ENCODE data around the gene ME1.

The ME1 gene

DNA sequence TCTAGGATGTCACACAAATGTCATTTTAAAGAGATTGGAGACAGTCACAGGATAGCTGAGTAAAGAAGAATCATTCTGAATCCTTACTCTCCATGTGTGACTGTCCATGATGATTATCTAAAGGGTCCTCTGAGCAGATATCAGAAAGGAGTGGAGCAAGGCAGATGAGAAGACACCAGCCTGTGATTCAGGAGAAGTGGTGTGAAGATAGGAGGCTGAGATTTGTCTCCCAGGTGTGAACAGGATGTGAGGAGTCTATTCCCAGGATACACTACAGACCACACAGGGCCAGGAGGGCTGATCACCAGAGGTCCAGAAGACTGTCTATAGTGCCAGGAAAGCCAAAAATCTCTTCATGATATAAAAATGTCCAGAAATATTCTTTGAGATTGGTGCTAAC lies 210.7 kb downstream of the ME1 start:
- H3K27ac ChIP-seq (ENCODE audit: low read depth, low read length) = no peak overlapping the region
- no peaks in the 10 kb centered on the region for H3F3A ChIP-seq (ENCODE audit: control insufficient read depth, insufficient read depth)
- H4K20me1 ChIP-seq (ENCODE audit: control insufficient read depth, insufficient read depth, low read depth, low read length) = no peaks in the 10 kb centered on the region
- no peaks in the 10 kb centered on the region for H3K9me3 ChIP-seq (ENCODE audit: control insufficient read depth, insufficient read depth, low read length)
- H3K4me1 ChIP-seq (ENCODE audit: control insufficient read depth, low read length) = no peaks in the 10 kb centered on the region
- no peak overlapping the region for H3K4me3 ChIP-seq (ENCODE audit: low read length)
- H3K36me3 ChIP-seq (ENCODE audit: control insufficient read depth, low read length) = no peaks in the 10 kb centered on the region
- no peaks in the 10 kb centered on the region for H3K79me2 ChIP-seq (ENCODE audit: control insufficient read depth, low read length)
- no peaks in the 10 kb centered on the region for H3K9me2 ChIP-seq (replicated peaks; ENCODE audit: control insufficient read depth, low read length)
- 0 out of 2 replicates have a peak, but pooled peaks cover 7% of the 10 kb centered on the region for H3K27me3 ChIP-seq (ENCODE audit: control insufficient read depth, low read length)
- TF ChIP-seq EZH2phosphoT487 (IDR thresholded peaks at IDR 0.05; ENCODE audit: borderline replicate concordance, low read length) = no peak
- TF ChIP-seq, protein P1, sequence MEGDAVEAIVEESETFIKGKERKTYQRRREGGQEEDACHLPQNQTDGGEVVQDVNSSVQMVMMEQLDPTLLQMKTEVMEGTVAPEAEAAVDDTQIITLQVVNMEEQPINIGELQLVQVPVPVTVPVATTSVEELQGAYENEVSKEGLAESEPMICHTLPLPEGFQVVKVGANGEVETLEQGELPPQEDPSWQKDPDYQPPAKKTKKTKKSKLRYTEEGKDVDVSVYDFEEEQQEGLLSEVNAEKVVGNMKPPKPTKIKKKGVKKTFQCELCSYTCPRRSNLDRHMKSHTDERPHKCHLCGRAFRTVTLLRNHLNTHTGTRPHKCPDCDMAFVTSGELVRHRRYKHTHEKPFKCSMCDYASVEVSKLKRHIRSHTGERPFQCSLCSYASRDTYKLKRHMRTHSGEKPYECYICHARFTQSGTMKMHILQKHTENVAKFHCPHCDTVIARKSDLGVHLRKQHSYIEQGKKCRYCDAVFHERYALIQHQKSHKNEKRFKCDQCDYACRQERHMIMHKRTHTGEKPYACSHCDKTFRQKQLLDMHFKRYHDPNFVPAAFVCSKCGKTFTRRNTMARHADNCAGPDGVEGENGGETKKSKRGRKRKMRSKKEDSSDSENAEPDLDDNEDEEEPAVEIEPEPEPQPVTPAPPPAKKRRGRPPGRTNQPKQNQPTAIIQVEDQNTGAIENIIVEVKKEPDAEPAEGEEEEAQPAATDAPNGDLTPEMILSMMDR (IDR thresholded peaks at IDR 0.05; ENCODE audit: low read depth, low read length, poor library complexity, severe bottlenecking) = no peak
- no peak overlapping the region for H3K4me2 ChIP-seq (ENCODE audit: low read length)

DNA sequence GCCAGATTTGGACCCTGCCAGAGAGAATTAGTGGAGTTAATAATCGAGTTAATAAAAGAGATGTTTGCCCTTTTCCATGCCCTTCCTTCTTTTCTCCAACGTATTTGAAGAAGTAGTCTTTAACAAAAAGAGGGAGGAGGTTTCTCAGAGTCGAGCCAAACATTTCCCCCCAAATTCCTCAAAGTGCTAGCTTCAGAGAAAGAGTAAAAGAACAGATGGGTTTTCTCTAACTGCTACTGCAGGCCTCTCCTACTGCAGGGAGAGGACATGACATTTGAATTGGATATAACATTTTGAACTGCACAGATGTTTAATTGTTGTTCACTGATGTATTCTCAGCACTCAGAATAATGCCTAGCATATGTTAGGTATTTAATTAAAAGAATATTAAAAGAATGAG lies 212.2 kb downstream of the ME1 start:
- no peak overlapping the region for H3K27ac ChIP-seq (ENCODE audit: low read depth, low read length)
- TF ChIP-seq, protein P1 (IDR thresholded peaks at IDR 0.05; ENCODE audit: low read depth, low read length, poor library complexity, severe bottlenecking) = no peak
- TF ChIP-seq EZH2phosphoT487 (IDR thresholded peaks at IDR 0.05; ENCODE audit: borderline replicate concordance, low read length) = no peak

DNA sequence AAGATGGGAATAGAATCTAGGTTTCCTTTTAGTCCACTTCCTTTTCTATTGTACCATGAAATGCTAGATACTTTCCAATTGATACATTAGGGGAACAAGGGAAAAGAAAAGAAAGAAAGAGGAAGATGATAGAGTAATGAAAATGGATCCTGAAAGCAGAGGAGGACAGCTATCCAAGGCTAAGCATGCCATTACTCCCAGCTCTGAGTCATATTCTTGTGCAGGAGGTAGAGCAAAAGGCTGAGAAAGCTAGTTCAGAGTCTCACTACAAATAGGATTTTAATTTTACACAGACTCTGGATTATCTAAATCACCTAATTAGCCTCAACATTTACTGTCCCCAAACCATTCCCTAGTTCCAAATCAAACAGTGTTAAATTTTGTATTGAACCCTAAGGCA lies 214.0 kb downstream of the ME1 start:
- TF ChIP-seq EZH2phosphoT487 (IDR thresholded peaks at IDR 0.05; ENCODE audit: borderline replicate concordance, low read length) = no peak
- TF ChIP-seq, protein P1 (IDR thresholded peaks at IDR 0.05; ENCODE audit: low read depth, low read length, poor library complexity, severe bottlenecking) = no peak
- H3K9me3 ChIP-seq (ENCODE audit: control insufficient read depth, insufficient read depth, low read length) = no peaks in the 10 kb centered on the region
- H3K4me3 ChIP-seq (ENCODE audit: low read length) = no peak overlapping the region
- no peak overlapping the region for H3K27ac ChIP-seq (ENCODE audit: low read depth, low read length)
- H3K4me1 ChIP-seq (ENCODE audit: control insufficient read depth, low read length) = no peaks in the 10 kb centered on the region
- no peaks in the 10 kb centered on the region for H3F3A ChIP-seq (ENCODE audit: control insufficient read depth, insufficient read depth)
- no peaks in the 10 kb centered on the region for H3K36me3 ChIP-seq (ENCODE audit: control insufficient read depth, low read length)
- no peaks in the 10 kb centered on the region for H3K9me2 ChIP-seq (replicated peaks; ENCODE audit: control insufficient read depth, low read length)
- peaks cover 4% of the 10 kb centered on the region for H3K27me3 ChIP-seq (ENCODE audit: control insufficient read depth, low read length)
- H3K4me2 ChIP-seq (ENCODE audit: low read length) = no peak overlapping the region
- no peaks in the 10 kb centered on the region for H4K20me1 ChIP-seq (ENCODE audit: control insufficient read depth, insufficient read depth, low read depth, low read length)
- no peaks in the 10 kb centered on the region for H3K79me2 ChIP-seq (ENCODE audit: control insufficient read depth, low read length)

More for the DNA sequence above, 212.2 kb downstream of the ME1 start:
- Histone ChIP-seq H4K20me1 (ENCODE audit: control insufficient read depth, insufficient read depth, low read depth, low read length) (no peaks in the 10 kb centered on the region), H3K36me3 (ENCODE audit: control insufficient read depth, low read length) (no peaks in the 10 kb centered on the region), H3K4me3 (ENCODE audit: low read length) (no peak overlapping the region), H3K27me3 (ENCODE audit: control insufficient read depth, low read length) (0 out of 2 replicates have a peak, but pooled peaks cover 7% of the 10 kb centered on the region), H3K79me2 (ENCODE audit: control insufficient read depth, low read length) (no peaks in the 10 kb centered on the region), H3K4me2 (ENCODE audit: low read length) (no peak overlapping the region), H3K4me1 (ENCODE audit: control insufficient read depth, low read length) (no peaks in the 10 kb centered on the region), H3K9me2 (replicated peaks; ENCODE audit: control insufficient read depth, low read length) (no peaks in the 10 kb centered on the region), H3K9me3 (ENCODE audit: control insufficient read depth, insufficient read depth, low read length) (no peaks in the 10 kb centered on the region), H3F3A (ENCODE audit: control insufficient read depth, insufficient read depth) (no peaks in the 10 kb centered on the region)

All from DOHH2 (cell line).